ENCODE results near the gene RMDN2.

RMDN2 gene

GRCh38 chr2:37966326-37966725 is 41.2 kb downstream of the RMDN2 start:
- Histone ChIP-seq H2AFZ (ENCODE audit: low read length) (no peak overlapping the region), H3K27me3 (ENCODE audit: insufficient read depth, low read length) (no peaks in the 10 kb centered on the region), H3K4me1 (ENCODE audit: insufficient read depth, low read length, severe bottlenecking) (peaks cover 9% of the 10 kb centered on the region), H3K9me3 (ENCODE audit: low read length) (no peaks in the 10 kb centered on the region), H3K9ac (ENCODE audit: low read length) (no peak overlapping the region), H3F3A (ENCODE audit: insufficient read depth, low read length) (no peaks in the 10 kb centered on the region), H3K79me2 (ENCODE audit: insufficient read depth, low read length) (no peaks in the 10 kb centered on the region), H3K4me3 (ENCODE audit: low read depth, low read length, poor library complexity, severe bottlenecking) (no peak overlapping the region), H3K4me2 (ENCODE audit: low read length) (no peak overlapping the region), H3K36me3 (ENCODE audit: insufficient read depth, low read length) (no peaks in the 10 kb centered on the region), H3K27ac (ENCODE audit: low read depth, low read length, poor library complexity, severe bottlenecking) (no peak overlapping the region), H3K9me2 (ENCODE audit: low read depth, low read length) (no peaks in the 10 kb centered on the region), H4K20me1 (ENCODE audit: insufficient read depth, low read length) (no peaks in the 10 kb centered on the region)
- TF ChIP-seq, protein P1, sequence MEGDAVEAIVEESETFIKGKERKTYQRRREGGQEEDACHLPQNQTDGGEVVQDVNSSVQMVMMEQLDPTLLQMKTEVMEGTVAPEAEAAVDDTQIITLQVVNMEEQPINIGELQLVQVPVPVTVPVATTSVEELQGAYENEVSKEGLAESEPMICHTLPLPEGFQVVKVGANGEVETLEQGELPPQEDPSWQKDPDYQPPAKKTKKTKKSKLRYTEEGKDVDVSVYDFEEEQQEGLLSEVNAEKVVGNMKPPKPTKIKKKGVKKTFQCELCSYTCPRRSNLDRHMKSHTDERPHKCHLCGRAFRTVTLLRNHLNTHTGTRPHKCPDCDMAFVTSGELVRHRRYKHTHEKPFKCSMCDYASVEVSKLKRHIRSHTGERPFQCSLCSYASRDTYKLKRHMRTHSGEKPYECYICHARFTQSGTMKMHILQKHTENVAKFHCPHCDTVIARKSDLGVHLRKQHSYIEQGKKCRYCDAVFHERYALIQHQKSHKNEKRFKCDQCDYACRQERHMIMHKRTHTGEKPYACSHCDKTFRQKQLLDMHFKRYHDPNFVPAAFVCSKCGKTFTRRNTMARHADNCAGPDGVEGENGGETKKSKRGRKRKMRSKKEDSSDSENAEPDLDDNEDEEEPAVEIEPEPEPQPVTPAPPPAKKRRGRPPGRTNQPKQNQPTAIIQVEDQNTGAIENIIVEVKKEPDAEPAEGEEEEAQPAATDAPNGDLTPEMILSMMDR (IDR thresholded peaks at IDR 0.05; ENCODE audit: low read length) = no peak
- no peak for TF ChIP-seq EZH2 (IDR thresholded peaks at IDR 0.05; ENCODE audit: borderline replicate concordance, low read length)

DNA sequence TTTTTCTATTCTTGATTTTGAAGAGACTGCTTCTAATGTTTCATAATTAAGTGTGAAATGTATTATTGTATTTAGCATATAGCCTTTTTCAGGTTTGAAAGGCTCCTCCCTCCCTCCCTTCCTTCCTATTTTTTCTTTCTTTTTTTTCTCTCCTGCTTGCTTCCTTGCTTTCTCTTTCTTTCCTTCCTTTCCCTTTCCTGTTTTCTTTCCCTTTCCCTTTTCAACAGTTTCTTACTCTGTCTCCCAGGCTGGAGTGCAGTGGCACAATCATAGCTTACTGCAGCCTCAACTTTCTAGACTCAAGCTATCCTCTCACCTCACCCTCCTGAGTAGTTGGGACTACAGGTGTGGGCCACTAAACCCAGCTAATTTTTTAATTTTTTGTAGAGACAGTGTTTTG is 44.6 kb downstream of the RMDN2 start:
- Histone ChIP-seq H3K27ac (ENCODE audit: low read depth, low read length, poor library complexity, severe bottlenecking) (no peak overlapping the region), H3K27me3 (ENCODE audit: insufficient read depth, low read length) (no peaks in the 10 kb centered on the region), H3K36me3 (ENCODE audit: insufficient read depth, low read length) (no peaks in the 10 kb centered on the region), H3K4me1 (ENCODE audit: insufficient read depth, low read length, severe bottlenecking) (no peaks in the 10 kb centered on the region), H3K9ac (ENCODE audit: low read length) (no peak overlapping the region), H3K79me2 (ENCODE audit: insufficient read depth, low read length) (no peaks in the 10 kb centered on the region), H3K9me3 (ENCODE audit: low read length) (no peaks in the 10 kb centered on the region), H2AFZ (ENCODE audit: low read length) (no peak overlapping the region), H3K9me2 (ENCODE audit: low read depth, low read length) (no peaks in the 10 kb centered on the region), H3K4me2 (ENCODE audit: low read length) (no peak overlapping the region), H4K20me1 (ENCODE audit: insufficient read depth, low read length) (no peaks in the 10 kb centered on the region), H3K4me3 (ENCODE audit: low read depth, low read length, poor library complexity, severe bottlenecking) (no peak overlapping the region), H3F3A (ENCODE audit: insufficient read depth, low read length) (no peaks in the 10 kb centered on the region)
- TF ChIP-seq, protein P1 (IDR thresholded peaks at IDR 0.05; ENCODE audit: low read length) = no peak
- TF ChIP-seq EZH2 (IDR thresholded peaks at IDR 0.05; ENCODE audit: borderline replicate concordance, low read length) = no peak

GRCh38 chr2:37971971-37972370 is 46.9 kb downstream of the RMDN2 start:
- Histone ChIP-seq H3K4me1 (ENCODE audit: insufficient read depth, low read length, severe bottlenecking) (no peaks in the 10 kb centered on the region), H3K9me2 (ENCODE audit: low read depth, low read length) (no peaks in the 10 kb centered on the region)

More at GRCh38 chr2:37971971-37972370, 46.9 kb downstream of the RMDN2 start:
- Histone ChIP-seq H3K4me2 (ENCODE audit: low read length) (no peak overlapping the region), H3K27ac (ENCODE audit: low read depth, low read length, poor library complexity, severe bottlenecking) (no peak overlapping the region), H3K9me3 (ENCODE audit: low read length) (no peaks in the 10 kb centered on the region), H3F3A (ENCODE audit: insufficient read depth, low read length) (no peaks in the 10 kb centered on the region), H3K27me3 (ENCODE audit: insufficient read depth, low read length) (no peaks in the 10 kb centered on the region), H3K4me3 (ENCODE audit: low read depth, low read length, poor library complexity, severe bottlenecking) (no peak overlapping the region), H3K36me3 (ENCODE audit: insufficient read depth, low read length) (no peaks in the 10 kb centered on the region), H4K20me1 (ENCODE audit: insufficient read depth, low read length) (no peaks in the 10 kb centered on the region), H3K79me2 (ENCODE audit: insufficient read depth, low read length) (no peaks in the 10 kb centered on the region), H3K9ac (ENCODE audit: low read length) (no peak overlapping the region), H2AFZ (ENCODE audit: low read length) (no peak overlapping the region)
- TF ChIP-seq EZH2 (IDR thresholded peaks at IDR 0.05; ENCODE audit: borderline replicate concordance, low read length) = no peak
- TF ChIP-seq, protein P1 (IDR thresholded peaks at IDR 0.05; ENCODE audit: low read length) = no peak
